Measurements from ENCODE around the gene SPECC1.
"Not testable (repeated sequence)": the region's sequence is repeated elsewhere in the genome, so short reads cannot be mapped to it uniquely, and the experiment has no call there.

- TF ChIP-seq CTCF, MAX, MYC (IDR thresholded peaks at IDR 0.05; ENCODE audit: low read depth, low read length): not testable (repeated sequence)
These were observed 354.7 kb downstream of the SPECC1 start for GRCh38 chr17:20363846-20364245.

All from NB4 (cell line).